HepG2 (cell line): ENCODE measurements around the gene ZNF117.

ENCODE experiments used
- CCAR2 ChIP-seq: fragments of 200-400 bp; formaldehyde crosslinking; optimal IDR thresholded peaks from 2 replicates; pipeline ENCODE3; 2018; ENCODE audit warnings: low read depth, mild to moderate bottlenecking, low read length, moderate library complexity
- CTCF ChIP-seq: sonication (generic); formaldehyde crosslinking; IDR thresholded peaks from 2 replicates; pipeline ENCODE4 v1.5.0; 2020; ENCODE audit warnings: mild to moderate bottlenecking, missing genetic modification reagents, moderate library complexity
- ELK4 ChIP-seq: sonication (generic); formaldehyde crosslinking; IDR thresholded peaks from 2 replicates; pipeline ENCODE4 v1.9.0; 2021; ENCODE audit warnings: missing genetic modification reagents, borderline replicate concordance
- FOXC1 ChIP-seq: sonication (generic); formaldehyde crosslinking; IDR thresholded peaks from 2 replicates; pipeline ENCODE4 v1.8.0; 2022; ENCODE audit warnings: mild to moderate bottlenecking, missing genetic modification reagents, borderline replicate concordance
- FOXK1 ChIP-seq: sonication (generic); formaldehyde crosslinking; IDR thresholded peaks from 2 replicates; pipeline ENCODE4 v1.4.0; 2020; ENCODE audit warnings: low read depth, missing genetic modification reagents, borderline replicate concordance
- FOXK2 ChIP-seq: fragments of 450-650 bp; IDR thresholded peaks from 2 replicates; pipeline ENCODE4 v1.6.1; 2016
- HBP1 ChIP-seq: IDR thresholded peaks from 2 replicates; pipeline ENCODE4 v1.6.1; 2016; ENCODE audit warnings: low read depth, control low read depth
- NFE2L1 ChIP-seq: sonication (generic); formaldehyde crosslinking; IDR thresholded peaks from 2 replicates; pipeline ENCODE4 v1.4.0; 2020; ENCODE audit warnings: missing genetic modification reagents, mild to moderate bottlenecking, borderline replicate concordance
- POLR2A ChIP-seq, 2 experiments: IDR thresholded peaks; 2 replicates each; pipeline ENCODE4 v1.6.1; 2011; ENCODE audit warnings: low read depth in 2 of 2, low read length in 2 of 2, mild to moderate bottlenecking in 1 of 2, moderate library complexity in 1 of 2; ENCODE audit not compliant: insufficient read depth in 1 of 2
- POLR2AphosphoS5 ChIP-seq: IDR thresholded peaks from 2 replicates; pipeline ENCODE4 v1.6.1; 2012; ENCODE audit warnings: low read depth, low read length
- ZBTB8A ChIP-seq: sonication (generic); formaldehyde crosslinking; IDR thresholded peaks from 2 replicates; pipeline ENCODE4 v1.4.0; 2020; ENCODE audit warnings: mild to moderate bottlenecking, low read depth, missing genetic modification reagents, borderline replicate concordance
- ZNF292 ChIP-seq: sonication (generic); formaldehyde crosslinking; IDR thresholded peaks from 2 replicates; pipeline ENCODE4 v1.8.1; 2022; ENCODE audit warnings: mild to moderate bottlenecking, low read depth, missing genetic modification reagents, borderline replicate concordance
- ZNF644 ChIP-seq: IDR thresholded peaks from 2 replicates; pipeline ENCODE4 v1.6.1; 2016; ENCODE audit warnings: low read depth

GRCh38 chr7:64945503-64946175, 45.2 kb downstream of the ZNF117 start:
- TF ChIP-seq CTCF (CRISPR knock-in tag), result no peak
- no peak for TF ChIP-seq ZNF292 (CRISPR knock-in tag)
- no peak for TF ChIP-seq CCAR2
- TF ChIP-seq FOXC1 (CRISPR knock-in tag), result no peak
- TF ChIP-seq POLR2AphosphoS5, result no peak
- no peak for TF ChIP-seq ZBTB8A (CRISPR knock-in tag)
- TF ChIP-seq HBP1 (CRISPR knock-in tag), result no peak
- no peak for TF ChIP-seq POLR2A (IDR thresholded peaks at IDR 0.05; ENCODE audit: insufficient read depth in 1 of 2, low read depth in 2 of 2, low read length in 2 of 2)
- no peak for TF ChIP-seq FOXK2
- TF ChIP-seq FOXK1, result no peak
- no peak for TF ChIP-seq ELK4 (CRISPR knock-in tag)
- TF ChIP-seq ZNF644 (CRISPR knock-in tag), result no peak
- TF ChIP-seq NFE2L1 (CRISPR knock-in tag), result no peak
